Globus pallidus (tissue), 1 donor: ENCODE results near the gene SIRT7.

Experiments
- DNase-seq: peaks from one replicate; pipeline ENCODE4 v3.0.0-alpha.2; 2015; ENCODE audit warnings: low spot score

Gene SIRT7

GRCh38 chr17:81931557-81932332 lies 13.8 kb upstream of the SIRT7 start:
- no peak for DNase-seq

GRCh38 chr17:81931189-81931556 lies 13.2 kb upstream of the SIRT7 start:
- DNase-seq: no peak

- no peak for DNase-seq
These were observed 12.5 kb upstream of the SIRT7 start for GRCh38 chr17:81930142-81931125.

GRCh38 chr17:81929253-81930141 lies 11.5 kb upstream of the SIRT7 start:
- no peak for DNase-seq

- DNase-seq: no peak
These were observed 10.7 kb upstream of the SIRT7 start for GRCh38 chr17:81928544-81929252.

- DNase-seq: peak; percentile 93
These were observed 9.9 kb upstream of the SIRT7 start, which contains the start of gene MAFG for GRCh38 chr17:81927653-81928543. Gene MAFG (minus strand): TSS chr17:81927735. CDS start chr17:81923185, 4,550 bp downstream.

GRCh38 chr17:81927152-81927652 lies 9.2 kb upstream of the SIRT7 start:
- no peak for DNase-seq

- DNase-seq: peak; percentile 52
These were observed 8.6 kb upstream of the SIRT7 start for GRCh38 chr17:81926451-81927151.

- no peak for DNase-seq
These were observed 8.0 kb upstream of the SIRT7 start for GRCh38 chr17:81925860-81926450.

GRCh38 chr17:81924557-81925532 lies 6.9 kb upstream of the SIRT7 start:
- no peak for DNase-seq

- DNase-seq: no peak
These were observed 5.6 kb upstream of the SIRT7 start for GRCh38 chr17:81923302-81924260.

- DNase-seq: no peak
These were observed 4.8 kb upstream of the SIRT7 start for GRCh38 chr17:81922566-81923301.

- no peak for DNase-seq
These were observed 4.1 kb upstream of the SIRT7 start for GRCh38 chr17:81921996-81922565.

- no peak for DNase-seq
These were observed 3.5 kb upstream of the SIRT7 start for GRCh38 chr17:81921537-81921862.
